Thoracic aorta (tissue), 2 donors: ENCODE data around the gene NOB1. TPM values are rescaled to one million over a fixed set of nuclear protein-coding genes. Genes with fewer than 3 reads are reported as not detected.

ENCODE experiments used
- ATAC-seq: fragments of 150-250 bp; one replicate; pipeline ENCODE4 v1.8.0; 2017; ENCODE audit warnings: low read depth; ENCODE audit not compliant: insufficient number of reproducible peaks, low FRiP score
- DNase-seq: peaks from one replicate; pipeline ENCODE4 v3.0.0-alpha.2; 2020; ENCODE audit warnings: low spot score
- H3K27ac ChIP-seq, 2 donors: fragments of 200-600 bp; sonication (generic); 1 replicate in 1 of 2; 2 replicates in 1 of 2; pipeline ENCODE4 v1.5.1; 2016; ENCODE audit warnings: mild to moderate bottlenecking in 2 of 2, moderate library complexity in 2 of 2
- H3K27me3 ChIP-seq: fragments of 200-600 bp; sonication (generic); replicated peaks from 2 replicates; pipeline ENCODE4 v1.6.0; 2016; ENCODE audit warnings: mild to moderate bottlenecking; ENCODE audit not compliant: insufficient read depth
- H3K36me3 ChIP-seq: fragments of 200-600 bp; sonication (generic); one replicate; pipeline ENCODE4 v1.5.1; 2016
- H3K4me1 ChIP-seq, 2 donors: fragments of 200-600 bp; sonication (generic); 1 replicate in 1 of 2; 2 replicates in 1 of 2; pipeline versions ENCODE4 v1.5.1 to v1.6.0; 2016; ENCODE audit warnings: low read depth in 2 of 2, mild to moderate bottlenecking in 1 of 2; ENCODE audit not compliant: control insufficient read depth in 1 of 2
- H3K4me3 ChIP-seq: fragments of 200-600 bp; sonication (generic); 2 replicates; pipeline ENCODE4 v1.5.1; 2016; ENCODE audit warnings: mild to moderate bottlenecking
- H3K9me3 ChIP-seq: fragments of 200-600 bp; sonication (generic); 2 replicates; pipeline ENCODE4 v1.5.1; 2016
- total RNA-seq, 2 donors: library from RNA; depleted of rRNA; stranded (reverse); fragments of >200 nt; gene quantifications; one replicate each; pipeline versions ENCODE4 v1.1.0 to v1.2.3, GENCODE V29; 2016
- TF ChIP-seq, protein P1 (sequence below): fragments of 200-600 bp; sonication (generic); IDR thresholded peaks from one replicate; pipeline ENCODE4 v1.5.1; 2019; ENCODE audit warnings: antibody characterized with exemption

NOB1 gene
- total RNA-seq, 2 donors from 2014 or later: 7.0 to 38.9 TPM

GRCh38 chr16:69718111-69718764, 36.5 kb downstream of the NOB1 start:
- ATAC-seq: no peak

GRCh38 chr16:69717066-69717465, 37.7 kb downstream of the NOB1 start:
- TF ChIP-seq, protein P1, sequence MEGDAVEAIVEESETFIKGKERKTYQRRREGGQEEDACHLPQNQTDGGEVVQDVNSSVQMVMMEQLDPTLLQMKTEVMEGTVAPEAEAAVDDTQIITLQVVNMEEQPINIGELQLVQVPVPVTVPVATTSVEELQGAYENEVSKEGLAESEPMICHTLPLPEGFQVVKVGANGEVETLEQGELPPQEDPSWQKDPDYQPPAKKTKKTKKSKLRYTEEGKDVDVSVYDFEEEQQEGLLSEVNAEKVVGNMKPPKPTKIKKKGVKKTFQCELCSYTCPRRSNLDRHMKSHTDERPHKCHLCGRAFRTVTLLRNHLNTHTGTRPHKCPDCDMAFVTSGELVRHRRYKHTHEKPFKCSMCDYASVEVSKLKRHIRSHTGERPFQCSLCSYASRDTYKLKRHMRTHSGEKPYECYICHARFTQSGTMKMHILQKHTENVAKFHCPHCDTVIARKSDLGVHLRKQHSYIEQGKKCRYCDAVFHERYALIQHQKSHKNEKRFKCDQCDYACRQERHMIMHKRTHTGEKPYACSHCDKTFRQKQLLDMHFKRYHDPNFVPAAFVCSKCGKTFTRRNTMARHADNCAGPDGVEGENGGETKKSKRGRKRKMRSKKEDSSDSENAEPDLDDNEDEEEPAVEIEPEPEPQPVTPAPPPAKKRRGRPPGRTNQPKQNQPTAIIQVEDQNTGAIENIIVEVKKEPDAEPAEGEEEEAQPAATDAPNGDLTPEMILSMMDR: no peak
- DNase-seq: no peak
- peaks cover 33% of the 10 kb centered on the region for H3K36me3 ChIP-seq

More at GRCh38 chr16:69718111-69718764, 36.5 kb downstream of the NOB1 start:
- peaks cover 29% of the 10 kb centered on the region for H3K36me3 ChIP-seq
- no peak for DNase-seq
- TF ChIP-seq, protein P1: no peak
- H3K9me3 ChIP-seq: no peaks in the 10 kb centered on the region
- H3K27ac ChIP-seq: no peak overlapping the region
- H3K4me3 ChIP-seq: no peak overlapping the region
- H3K4me1 ChIP-seq: no peaks in the 10 kb centered on the region
- H3K27me3 ChIP-seq: no peaks in the 10 kb centered on the region

DNA sequence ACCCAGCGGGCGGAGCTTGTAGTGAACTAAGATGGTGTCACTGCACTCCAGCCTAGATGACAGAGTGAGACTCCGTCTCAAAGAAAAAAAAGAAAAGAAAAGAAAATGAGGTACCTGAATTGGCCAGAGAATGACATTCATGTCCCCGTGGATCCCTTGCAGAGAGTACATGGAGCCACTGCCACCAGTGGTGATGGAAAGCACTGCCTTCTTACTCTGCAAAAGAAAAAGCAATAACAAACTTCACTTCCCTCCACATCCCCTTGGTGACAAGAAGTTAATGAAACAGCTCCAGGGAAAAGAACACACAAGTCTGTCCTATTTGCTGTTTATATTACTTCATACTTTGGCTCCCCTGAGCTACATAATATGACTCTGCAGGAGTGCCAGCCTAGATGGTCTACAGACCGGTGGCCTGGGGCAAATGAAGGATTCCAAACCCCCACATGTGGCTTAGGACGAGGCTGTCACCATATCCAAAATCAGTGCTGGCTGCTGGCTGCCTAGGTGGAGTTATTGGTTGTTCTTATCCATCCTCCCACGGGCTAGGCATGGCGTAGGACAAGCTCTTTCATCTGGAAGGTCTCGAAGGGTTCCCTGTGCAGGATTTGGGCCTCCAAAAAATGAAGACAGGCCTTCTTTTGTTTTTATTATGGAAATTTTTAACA, 41.7 kb downstream of the NOB1 start:
- Histone ChIP-seq H3K36me3 (peaks cover 33% of the 10 kb centered on the region), H3K4me1 (peaks cover 0 to 14% of the 10 kb centered on the region in 2 donors), H3K4me3 (no peak overlapping the region), H3K27me3 (no peaks in the 10 kb centered on the region), H3K27ac (no peak overlapping the region), H3K9me3 (no peaks in the 10 kb centered on the region)
- DNase-seq (no peak), ATAC-seq (no peak)
- TF ChIP-seq, protein P1: no peak

More at GRCh38 chr16:69717066-69717465, 37.7 kb downstream of the NOB1 start:
- no peak overlapping the region for H3K4me3 ChIP-seq
- peaks cover 0 to 3% of the 10 kb centered on the region in 2 donors for H3K4me1 ChIP-seq
- no peaks in the 10 kb centered on the region for H3K9me3 ChIP-seq
- H3K27ac ChIP-seq: no peak overlapping the region
- no peaks in the 10 kb centered on the region for H3K27me3 ChIP-seq
- no peak for ATAC-seq

GRCh38 chr16:69712277-69712676, 42.4 kb downstream of the NOB1 start:
- ATAC-seq: no peak
- H3K27me3 ChIP-seq: no peaks in the 10 kb centered on the region
- H3K4me1 ChIP-seq: peaks cover 0 to 14% of the 10 kb centered on the region in 2 donors
- TF ChIP-seq, protein P1: no peak
- DNase-seq: no peak
- H3K36me3 ChIP-seq: peaks cover 28% of the 10 kb centered on the region
- H3K9me3 ChIP-seq: no peaks in the 10 kb centered on the region
- no peak overlapping the region for H3K4me3 ChIP-seq
- H3K27ac ChIP-seq: no peak overlapping the region

GRCh38 chr16:69711115-69711740, 43.5 kb downstream of the NOB1 start:
- Histone ChIP-seq H3K9me3 (no peaks in the 10 kb centered on the region), H3K4me1 (peaks cover 0 to 14% of the 10 kb centered on the region in 2 donors), H3K27me3 (no peaks in the 10 kb centered on the region), H3K27ac (peak overlapping the region; percentile 23 to 66), H3K36me3 (peaks cover 26% of the 10 kb centered on the region), H3K4me3 (no peak overlapping the region)
- TF ChIP-seq, protein P1: no peak
- ATAC-seq: no peak
- DNase-seq: peak; percentile 65
